ENCODE data around the gene PRR5.
A peak's percentile ranks its signal among the peaks of the same experiment; 100 is the strongest.

Gene PRR5

DNA sequence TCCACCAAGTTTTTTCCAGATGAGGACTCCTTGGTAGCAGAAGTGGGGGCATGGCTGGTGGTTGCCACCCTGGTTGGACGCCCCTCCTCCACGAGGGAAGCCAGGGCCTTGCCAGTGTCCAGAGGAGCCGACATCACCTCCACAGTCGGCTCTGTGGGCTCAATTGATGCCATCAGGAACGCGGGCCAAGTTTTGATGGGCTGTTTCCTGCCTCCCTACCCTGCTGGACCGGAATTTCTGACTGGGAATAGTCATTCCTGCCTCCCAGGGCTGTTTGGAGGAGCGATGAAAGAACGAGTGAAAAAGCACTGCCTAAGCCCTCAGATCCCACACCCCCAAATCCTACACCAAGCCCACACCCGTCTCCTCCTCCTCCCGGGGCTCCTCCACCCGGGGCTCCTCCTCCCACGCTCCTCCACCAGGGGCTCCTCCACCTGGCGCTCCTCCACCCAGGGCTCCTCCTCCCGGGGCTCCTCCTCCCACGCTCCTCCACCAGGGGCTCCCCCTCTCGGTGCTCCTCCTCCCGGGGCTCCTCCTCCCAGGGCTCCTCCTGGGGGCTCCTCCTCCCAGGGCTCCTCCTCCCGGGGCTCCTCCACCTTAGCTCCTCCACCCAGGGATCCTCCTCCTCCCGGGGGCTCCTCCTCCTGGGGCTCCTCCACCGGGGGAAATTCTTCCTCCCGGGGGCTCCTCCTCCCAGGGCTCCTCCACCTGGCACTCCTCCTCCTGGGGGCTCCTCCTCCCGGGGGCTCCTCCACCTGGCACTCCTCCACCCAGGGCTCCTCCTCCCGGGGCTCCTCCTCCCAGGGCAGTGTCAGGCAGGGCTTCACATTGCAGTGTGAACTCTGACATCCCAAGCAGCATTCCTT, 10.0 kb upstream of the PRR5 start:
- DNase-seq (ENCODE audit: low read depth), result no peak
- TF ChIP-seq, protein P1, sequence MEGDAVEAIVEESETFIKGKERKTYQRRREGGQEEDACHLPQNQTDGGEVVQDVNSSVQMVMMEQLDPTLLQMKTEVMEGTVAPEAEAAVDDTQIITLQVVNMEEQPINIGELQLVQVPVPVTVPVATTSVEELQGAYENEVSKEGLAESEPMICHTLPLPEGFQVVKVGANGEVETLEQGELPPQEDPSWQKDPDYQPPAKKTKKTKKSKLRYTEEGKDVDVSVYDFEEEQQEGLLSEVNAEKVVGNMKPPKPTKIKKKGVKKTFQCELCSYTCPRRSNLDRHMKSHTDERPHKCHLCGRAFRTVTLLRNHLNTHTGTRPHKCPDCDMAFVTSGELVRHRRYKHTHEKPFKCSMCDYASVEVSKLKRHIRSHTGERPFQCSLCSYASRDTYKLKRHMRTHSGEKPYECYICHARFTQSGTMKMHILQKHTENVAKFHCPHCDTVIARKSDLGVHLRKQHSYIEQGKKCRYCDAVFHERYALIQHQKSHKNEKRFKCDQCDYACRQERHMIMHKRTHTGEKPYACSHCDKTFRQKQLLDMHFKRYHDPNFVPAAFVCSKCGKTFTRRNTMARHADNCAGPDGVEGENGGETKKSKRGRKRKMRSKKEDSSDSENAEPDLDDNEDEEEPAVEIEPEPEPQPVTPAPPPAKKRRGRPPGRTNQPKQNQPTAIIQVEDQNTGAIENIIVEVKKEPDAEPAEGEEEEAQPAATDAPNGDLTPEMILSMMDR (conservative IDR thresholded peaks at IDR 0.05; ENCODE audit: control insufficient read depth, insufficient read depth, low read depth, low read length), result no peak
- no peak overlapping the region for H3K4me3 ChIP-seq (ENCODE audit: control insufficient read depth, low read depth, low read length)

GRCh38 chr22:44692662-44693007, 9.4 kb upstream of the PRR5 start:
- no peak for DNase-seq (ENCODE audit: low read depth)
- no peak overlapping the region for H3K4me3 ChIP-seq (ENCODE audit: control insufficient read depth, low read depth, low read length)
- TF ChIP-seq, protein P1 (conservative IDR thresholded peaks at IDR 0.05; ENCODE audit: control insufficient read depth, insufficient read depth, low read depth, low read length), result no peak

DNA sequence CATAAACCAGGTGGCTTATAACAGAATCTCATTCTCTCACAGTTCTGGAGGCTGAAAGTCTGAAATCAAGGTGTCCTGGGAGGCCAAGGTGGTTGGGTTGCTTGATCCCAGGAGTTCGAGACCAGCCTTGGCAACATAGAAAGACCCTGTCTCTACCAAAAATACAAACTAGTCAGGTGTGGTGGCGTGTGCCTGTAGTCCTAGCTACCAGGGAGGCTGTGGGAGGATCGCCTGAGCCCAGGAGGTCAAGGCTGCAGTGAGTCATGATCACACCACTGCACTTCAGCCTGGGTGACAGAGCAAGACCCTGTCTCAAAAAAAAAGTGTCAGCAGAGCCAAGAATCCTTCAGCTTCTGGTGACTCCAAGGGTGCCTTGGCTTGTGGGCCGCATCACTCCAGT, 8.9 kb upstream of the PRR5 start:
- no peak overlapping the region for H3K4me3 ChIP-seq (ENCODE audit: control insufficient read depth, low read depth, low read length)
- DNase-seq (ENCODE audit: low read depth), result no peak
- TF ChIP-seq, protein P1 (conservative IDR thresholded peaks at IDR 0.05; ENCODE audit: control insufficient read depth, insufficient read depth, low read depth, low read length), result no peak

DNA sequence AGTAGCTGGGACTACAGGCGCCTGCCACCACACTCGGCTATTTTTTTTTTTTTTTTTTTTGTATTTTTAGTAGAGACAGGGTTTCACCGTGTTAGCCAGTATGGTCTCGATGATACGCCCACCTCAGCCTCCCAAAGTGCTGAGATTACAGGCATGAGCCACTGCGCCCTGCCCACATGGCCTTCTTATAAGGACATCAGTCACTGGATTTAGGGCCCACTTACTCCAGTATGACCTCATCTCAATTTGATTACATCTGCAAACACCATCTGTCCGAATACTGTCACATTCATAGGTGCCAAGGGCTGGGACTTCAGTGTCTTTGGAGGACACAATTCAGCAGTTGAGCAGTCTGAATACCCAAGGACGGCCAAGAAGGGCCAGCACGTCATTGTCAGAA, 8.2 kb upstream of the PRR5 start:
- DNase-seq (ENCODE audit: low read depth), result no peak
- H3K4me3 ChIP-seq (ENCODE audit: control insufficient read depth, low read depth, low read length), result no peak overlapping the region
- TF ChIP-seq, protein P1 (conservative IDR thresholded peaks at IDR 0.05; ENCODE audit: control insufficient read depth, insufficient read depth, low read depth, low read length), result no peak

DNA sequence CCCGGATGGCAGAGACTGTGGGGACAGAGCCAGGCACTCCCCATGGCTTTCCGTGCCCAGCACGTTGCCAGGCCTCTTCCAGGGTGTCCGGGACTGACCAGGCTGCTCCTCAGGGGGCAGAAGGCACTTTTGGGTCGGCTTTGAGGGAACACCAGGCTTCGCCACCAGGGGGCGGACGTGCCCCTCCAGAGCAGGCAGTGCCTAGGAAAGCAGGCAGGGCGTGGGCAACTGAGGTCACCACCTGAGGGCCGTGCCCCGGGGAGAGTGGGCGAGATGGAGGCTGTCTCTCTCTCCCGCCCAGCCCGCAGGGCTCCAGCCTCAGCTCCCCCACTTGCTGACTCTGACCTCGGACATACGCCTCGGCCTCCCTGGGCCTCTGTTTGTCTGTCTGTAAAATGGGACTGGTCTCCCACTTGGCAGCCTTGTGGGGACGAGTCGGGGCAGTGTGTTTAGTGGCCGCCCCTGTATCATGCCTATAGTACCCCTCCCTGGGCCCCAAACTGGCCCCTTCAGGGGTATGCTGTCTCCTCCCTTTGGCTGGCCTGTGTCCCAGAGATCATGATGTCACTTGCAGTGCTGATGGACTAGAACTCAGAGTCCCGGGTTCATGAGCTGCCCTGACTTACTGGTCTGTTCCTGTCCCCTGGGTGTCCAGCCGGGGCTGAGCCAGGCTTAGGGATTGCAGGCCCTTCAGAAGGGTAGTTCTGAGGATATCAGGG, 4.4 kb upstream of the PRR5 start:
- no peak overlapping the region for H3K4me3 ChIP-seq (ENCODE audit: control insufficient read depth, low read depth, low read length)
- TF ChIP-seq, protein P1 (conservative IDR thresholded peaks at IDR 0.05; ENCODE audit: control insufficient read depth, insufficient read depth, low read depth, low read length), result peak; percentile 94
- DNase-seq (ENCODE audit: low read depth), result peak; percentile 68

- peak; percentile 57 for DNase-seq (ENCODE audit: low read depth)
Observed at GRCh38 chr22:44698531-44699421, 3.2 kb upstream of the PRR5 start.

More at GRCh38 chr22:44698531-44699421, 3.2 kb upstream of the PRR5 start:
- no peak overlapping the region for H3K4me3 ChIP-seq (ENCODE audit: control insufficient read depth, low read depth, low read length)
- TF ChIP-seq, protein P1 (conservative IDR thresholded peaks at IDR 0.05; ENCODE audit: control insufficient read depth, insufficient read depth, low read depth, low read length), result no peak
